Measurements from ENCODE around the gene TP53I13.

DNA sequence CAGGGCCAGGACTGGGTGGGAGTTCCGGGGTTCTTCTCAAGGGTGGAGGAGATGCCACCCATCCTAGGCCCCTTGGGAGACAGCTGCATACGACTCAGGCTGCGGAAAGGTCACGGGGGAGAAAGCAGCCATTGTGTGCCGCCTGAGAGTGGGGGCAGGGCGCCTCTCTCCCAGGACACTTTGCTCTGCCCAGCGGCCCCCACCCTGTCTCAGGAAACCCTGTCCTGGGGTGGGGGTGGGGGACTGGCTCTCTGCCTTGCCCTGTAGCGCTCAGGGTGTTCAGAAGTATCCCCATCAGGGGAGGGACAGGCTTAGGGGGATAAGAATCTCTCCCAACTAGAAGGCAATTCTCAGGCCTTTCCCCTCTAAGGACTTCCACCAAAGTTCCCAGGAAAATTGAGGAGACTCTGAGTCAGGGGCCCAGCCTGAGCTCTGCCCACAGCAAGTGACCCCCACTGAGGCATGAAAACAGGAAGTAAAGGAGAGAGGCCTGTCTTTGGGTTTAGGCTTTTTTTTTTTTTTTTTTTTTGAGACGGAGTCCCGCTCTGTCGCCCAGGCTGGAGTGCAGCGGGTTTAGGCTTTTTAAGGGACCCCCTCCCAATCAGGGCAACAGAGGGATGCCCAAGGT, 16.1 kb downstream of the TP53I13 start:
- TF ChIP-seq, protein P1, sequence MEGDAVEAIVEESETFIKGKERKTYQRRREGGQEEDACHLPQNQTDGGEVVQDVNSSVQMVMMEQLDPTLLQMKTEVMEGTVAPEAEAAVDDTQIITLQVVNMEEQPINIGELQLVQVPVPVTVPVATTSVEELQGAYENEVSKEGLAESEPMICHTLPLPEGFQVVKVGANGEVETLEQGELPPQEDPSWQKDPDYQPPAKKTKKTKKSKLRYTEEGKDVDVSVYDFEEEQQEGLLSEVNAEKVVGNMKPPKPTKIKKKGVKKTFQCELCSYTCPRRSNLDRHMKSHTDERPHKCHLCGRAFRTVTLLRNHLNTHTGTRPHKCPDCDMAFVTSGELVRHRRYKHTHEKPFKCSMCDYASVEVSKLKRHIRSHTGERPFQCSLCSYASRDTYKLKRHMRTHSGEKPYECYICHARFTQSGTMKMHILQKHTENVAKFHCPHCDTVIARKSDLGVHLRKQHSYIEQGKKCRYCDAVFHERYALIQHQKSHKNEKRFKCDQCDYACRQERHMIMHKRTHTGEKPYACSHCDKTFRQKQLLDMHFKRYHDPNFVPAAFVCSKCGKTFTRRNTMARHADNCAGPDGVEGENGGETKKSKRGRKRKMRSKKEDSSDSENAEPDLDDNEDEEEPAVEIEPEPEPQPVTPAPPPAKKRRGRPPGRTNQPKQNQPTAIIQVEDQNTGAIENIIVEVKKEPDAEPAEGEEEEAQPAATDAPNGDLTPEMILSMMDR (IDR thresholded peaks at IDR 0.05; ENCODE audit: extremely low read depth in 1 of 2, insufficient read depth in 1 of 2, low read depth in 1 of 2, low read length in 2 of 2): no peak
- no peak for TF ChIP-seq POLR2A (IDR thresholded peaks at IDR 0.05; ENCODE audit: low read depth, low read length)
- no peak for TF ChIP-seq EZH2 (IDR thresholded peaks at IDR 0.05; ENCODE audit: borderline replicate concordance, low read depth, low read length, severe bottlenecking)
- no peak for TF ChIP-seq POLR2AphosphoS5 (IDR thresholded peaks at IDR 0.05; ENCODE audit: insufficient read depth, low read depth, low read length)
